Fibroblast of lung (primary cell): ENCODE data around the gene LASP1NB.

Experiments used
- CTCF ChIP-seq, 2 donors: IDR thresholded peaks in 1 of 2; conservative IDR thresholded peaks in 1 of 2; 1 replicate in 1 of 2; 2 replicates in 1 of 2; pipeline ENCODE4 v1.5.1; 2011 to 2012; ENCODE audit warnings: low read length in 2 of 2, control low read depth in 1 of 2, inconsistent platforms in 1 of 2, low read depth in 1 of 2, mild to moderate bottlenecking in 1 of 2
- EZH2 ChIP-seq: IDR thresholded peaks from 2 replicates; pipeline ENCODE4 v1.5.1; 2012; ENCODE audit warnings: low read length, control low read depth, mild to moderate bottlenecking; ENCODE audit errors: missing control alignments

- no peak for TF ChIP-seq CTCF (conservative IDR thresholded peaks at IDR 0.05 in 1 of 2, IDR thresholded peaks at IDR 0.05 in 1 of 2; ENCODE audit: low read depth in 1 of 2, low read length in 2 of 2)
- TF ChIP-seq EZH2 = no peak
These were observed 1.1 kb downstream of the LASP1NB start for GRCh38 chr17:38926293-38927070.
